Measurements from ENCODE around the gene MRTO4. TPM values are rescaled to one million over a fixed set of nuclear protein-coding genes. Genes with fewer than 3 reads are reported as not detected.
"Not testable (repeated sequence)": the region's sequence is repeated elsewhere in the genome, so short reads cannot be mapped to it uniquely, and the experiment has no call there.

The MRTO4 gene
- 102 and 110 TPM in 2 replicates for total RNA-seq (2014; rRNA removed; shearing (Covaris generic))
- polyA plus RNA-seq (2015; cell fraction: cytosol; rRNA removed): 67.3 and 77.0 TPM in 2 replicates
- polyA plus RNA-seq (2015; cell fraction: nucleus; rRNA removed): 52.1 and 62.6 TPM in 2 replicates

DNA sequence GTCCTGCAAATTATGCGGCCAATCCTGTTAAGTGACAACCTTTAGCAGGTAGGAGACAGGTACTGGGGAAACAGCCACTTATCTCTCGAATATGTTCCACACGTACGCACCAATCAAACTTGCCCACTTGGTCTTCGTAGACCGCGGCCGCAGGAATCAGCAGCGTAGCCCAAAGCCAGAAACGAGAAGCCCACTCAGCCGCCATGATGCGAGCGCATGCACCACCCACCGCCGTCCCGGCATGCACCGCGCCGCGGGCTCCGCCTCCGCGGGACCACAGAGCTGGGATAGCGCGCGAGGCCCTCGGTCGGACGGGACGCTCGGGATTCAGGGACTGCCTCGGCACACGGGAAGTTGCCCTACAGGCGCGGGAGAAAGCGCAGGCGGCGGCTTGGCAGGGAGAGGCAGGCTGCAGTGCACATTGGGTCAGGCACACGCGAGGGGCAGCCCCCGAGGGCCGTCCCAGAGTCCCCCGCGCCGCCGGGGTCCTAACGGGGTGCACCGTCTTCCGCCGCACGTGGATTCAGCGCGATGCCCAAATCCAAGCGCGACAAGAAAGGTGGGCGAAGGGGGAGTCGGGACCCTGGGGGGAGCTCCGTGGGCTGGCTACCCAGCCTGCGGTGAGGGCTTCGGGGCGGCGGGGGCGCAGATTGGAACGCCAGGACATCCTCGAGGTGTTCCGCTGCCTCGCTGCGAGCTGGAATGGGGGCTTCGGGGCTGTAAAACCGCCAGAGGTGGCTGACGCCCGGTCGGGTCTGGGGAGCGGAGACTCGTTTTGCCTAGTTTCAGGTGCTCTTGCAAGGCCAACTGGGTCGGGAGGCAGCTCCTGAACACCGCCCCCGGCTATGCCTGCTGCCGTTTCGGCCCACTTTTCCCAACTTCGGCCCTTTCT lies at the start of gene MRTO4, which contains the start of gene EMC1:
Gene MRTO4, plus strand, starts transcription at position 501 of the 892 bp plus-strand sequence. Its CDS starts 31 bp downstream, at position 532.
Gene EMC1, minus strand, starts transcription at position 220 of the 892 bp plus-strand sequence. Its CDS starts 15 bp downstream, at position 205.
- DNase-seq (ENCODE audit: low read depth): peak; percentile 87

DNA sequence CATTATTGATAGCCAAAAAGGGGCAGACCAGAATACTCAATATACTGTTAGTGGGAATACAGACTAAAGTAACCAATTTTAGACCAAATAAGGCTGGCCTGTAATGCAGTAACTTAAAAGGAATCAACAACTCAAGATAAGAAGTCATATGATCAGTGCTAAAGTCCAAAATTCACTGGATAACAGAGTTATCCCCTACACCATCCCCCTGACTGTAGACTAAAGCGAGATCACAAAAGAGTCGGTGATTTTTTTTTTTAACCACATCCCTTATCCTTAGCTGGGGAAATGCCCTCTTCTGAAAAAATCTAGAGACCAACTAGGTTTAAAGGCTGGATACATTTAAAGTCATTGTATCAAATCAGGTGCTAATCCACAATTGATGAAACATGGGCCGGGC lies 49.2 kb upstream of the MRTO4 start:
- DNase-seq (ENCODE audit: low read depth): no peak

DNA sequence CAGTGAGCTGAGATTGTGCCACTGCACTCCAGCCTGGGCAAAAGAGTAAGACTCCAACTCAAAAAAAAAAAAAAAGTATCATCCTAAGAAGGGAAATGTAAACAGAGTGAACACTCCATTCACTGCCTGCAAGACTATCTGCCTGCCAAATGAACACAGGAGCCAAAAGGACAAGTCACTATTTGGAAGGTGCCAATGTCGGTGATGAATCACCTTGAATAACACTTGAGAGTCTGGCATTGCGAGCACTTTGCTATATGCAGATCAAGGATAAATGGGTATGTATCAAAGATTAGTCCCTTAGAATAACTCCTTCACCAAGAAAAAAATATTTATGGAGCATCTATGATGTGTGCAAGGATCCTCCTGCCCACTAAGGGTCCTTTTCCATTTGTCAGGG lies 48.2 kb upstream of the MRTO4 start:
- peak; percentile 75 for DNase-seq (ENCODE audit: low read depth)

DNA sequence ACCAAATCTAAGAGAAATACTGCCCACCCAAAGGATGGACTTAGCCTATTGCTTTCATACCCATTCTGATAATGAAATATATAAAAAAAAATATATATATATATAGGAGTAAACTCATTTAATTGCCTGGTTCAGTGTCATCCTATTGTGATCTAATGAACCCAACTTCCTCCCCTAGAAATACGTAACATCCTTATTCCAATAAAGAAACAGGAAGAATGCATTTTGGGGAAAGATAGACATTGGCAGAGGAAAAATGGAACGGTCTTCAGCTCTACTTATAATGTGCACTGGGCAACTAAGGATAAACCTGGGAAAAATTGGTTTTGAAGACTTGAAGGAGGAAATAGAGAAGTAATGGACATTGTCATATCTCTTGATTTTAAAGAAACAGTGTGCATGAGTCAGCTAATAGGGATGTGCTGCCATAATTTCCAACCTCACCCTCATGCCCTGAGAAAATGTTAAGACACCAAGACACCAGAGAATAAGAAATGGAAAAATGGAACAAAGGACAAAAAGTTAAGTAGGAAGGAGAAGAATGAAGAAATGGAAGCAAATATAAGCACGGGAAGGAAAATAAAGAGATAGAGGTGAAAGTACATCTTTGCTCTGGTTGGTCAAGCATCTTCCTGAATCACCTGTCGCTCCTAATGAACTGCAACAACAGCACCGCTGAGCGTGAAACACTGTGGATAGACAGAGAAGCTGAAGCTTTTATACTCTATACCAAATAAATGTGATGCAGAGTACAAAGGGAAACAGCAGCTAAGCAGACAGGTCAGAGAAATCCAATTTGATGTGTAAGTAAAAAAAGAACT lies 46.9 kb upstream of the MRTO4 start:
- no peak for DNase-seq (ENCODE audit: low read depth)

DNA sequence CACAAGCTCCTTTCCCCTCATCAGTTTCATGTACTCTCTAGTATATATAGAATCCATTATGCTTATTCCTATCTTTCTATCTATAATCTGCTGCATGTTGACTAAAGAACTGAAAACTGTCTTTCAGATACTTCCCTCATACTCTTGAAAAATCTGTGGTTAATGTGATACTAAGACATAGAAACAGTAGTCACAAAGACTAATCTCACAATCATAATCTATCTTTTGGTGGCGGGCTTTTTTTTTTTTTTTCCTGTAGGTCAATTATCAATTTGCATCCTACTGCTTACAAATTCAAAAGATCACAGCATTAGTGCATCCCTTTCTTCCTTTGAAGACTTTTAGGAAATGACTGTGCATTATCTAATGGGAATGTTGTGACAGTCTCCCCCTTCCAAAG lies 46.2 kb upstream of the MRTO4 start:
- DNase-seq (ENCODE audit: low read depth): no peak

DNA sequence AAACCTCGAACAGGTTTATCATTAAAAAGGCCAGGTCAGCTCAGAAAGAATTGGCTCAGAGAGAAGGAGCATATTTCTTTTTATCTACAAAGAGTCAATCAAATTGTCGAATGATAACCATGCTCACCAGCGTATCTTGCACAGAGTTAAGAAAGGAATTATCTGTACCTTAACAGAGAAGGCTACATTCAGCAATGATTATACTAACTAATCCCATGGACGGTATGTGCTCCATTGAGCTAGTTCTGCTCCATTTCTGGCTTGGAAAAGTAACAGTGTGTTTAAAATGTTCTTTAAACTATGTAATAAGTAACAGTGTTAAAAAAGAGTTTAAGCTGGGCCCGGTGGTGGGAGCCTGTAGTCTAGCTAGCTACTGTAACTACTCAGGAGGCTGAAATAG lies 45.8 kb upstream of the MRTO4 start:
- DNase-seq (ENCODE audit: low read depth): no peak

DNA sequence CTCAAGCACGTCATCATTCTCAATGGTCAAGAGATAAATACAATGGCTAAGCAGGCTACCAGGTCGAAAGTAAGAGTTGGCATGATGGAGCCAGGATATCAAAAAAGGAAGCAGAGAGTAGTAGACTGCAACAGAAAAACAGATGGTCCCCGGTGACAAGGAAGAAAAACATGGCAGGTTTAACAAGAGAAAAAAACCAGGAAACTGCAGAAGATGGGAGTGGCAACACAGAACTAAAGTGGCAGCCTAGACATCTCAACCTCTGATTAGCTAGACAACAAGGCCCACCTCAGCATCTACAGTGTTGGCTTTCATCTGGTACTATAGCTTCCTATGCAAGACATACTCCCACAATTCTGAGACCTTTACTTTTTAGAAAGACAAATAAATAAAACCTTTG lies 44.7 kb upstream of the MRTO4 start:
- no peak for DNase-seq (ENCODE audit: low read depth)

DNA sequence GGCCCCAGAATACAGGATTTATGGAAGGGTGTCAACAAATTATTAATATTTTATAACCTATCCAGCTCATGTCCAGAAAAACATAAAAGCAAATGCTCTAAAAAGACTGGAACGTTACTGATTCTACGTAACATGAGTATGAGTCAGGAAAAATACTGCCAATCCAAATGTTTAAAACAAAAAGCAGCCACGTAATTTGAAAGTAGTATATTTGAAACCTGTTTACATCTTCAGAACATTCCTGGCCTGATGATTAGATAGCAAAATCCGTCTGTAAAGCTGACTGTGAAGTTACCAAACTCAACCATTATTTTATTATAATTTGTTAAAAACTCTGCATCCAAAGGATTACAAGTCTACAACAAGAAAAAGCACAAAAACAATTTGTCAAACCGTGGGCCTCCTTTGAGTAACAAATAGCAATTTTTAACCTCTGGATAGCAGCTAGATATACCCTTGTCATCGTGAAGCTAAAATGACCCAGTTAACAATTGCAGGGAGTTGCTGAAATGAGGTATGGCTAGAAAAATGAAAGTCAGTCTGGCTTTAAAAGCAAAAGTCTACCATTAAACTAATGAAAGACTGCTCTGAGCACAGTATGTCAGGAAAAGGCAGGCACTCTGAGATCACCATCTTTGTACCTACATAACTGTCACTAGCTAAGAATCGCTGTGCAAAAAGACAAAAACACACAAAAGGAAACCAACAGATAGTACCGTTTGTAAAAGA lies 42.7 kb upstream of the MRTO4 start:
- no peak for DNase-seq (ENCODE audit: low read depth)

DNA sequence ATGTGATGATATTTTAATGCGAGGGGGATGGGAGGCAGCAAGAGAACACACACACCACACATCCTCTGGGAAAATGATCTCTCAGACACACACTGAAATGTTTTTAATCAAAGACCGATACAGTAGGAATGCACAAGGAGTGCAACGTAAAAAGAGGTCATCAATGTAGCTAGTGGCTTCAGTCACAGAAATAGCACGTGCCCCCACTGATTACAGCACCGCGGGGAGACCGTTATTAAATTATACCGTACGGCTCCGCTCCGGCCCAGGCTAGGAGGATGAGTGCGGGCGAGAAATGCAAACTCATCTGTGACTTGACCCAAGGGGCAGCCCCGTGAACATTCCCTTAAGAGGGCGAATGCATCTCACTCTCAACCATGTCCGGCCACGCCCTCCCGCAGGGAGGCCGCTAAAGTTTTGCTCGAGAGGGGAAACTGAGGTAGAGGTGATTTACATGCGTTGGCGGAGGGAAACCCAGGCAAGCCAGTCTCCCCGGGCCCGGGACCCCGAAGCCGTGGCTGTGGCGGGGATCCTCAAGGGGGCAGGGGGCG lies 42.1 kb upstream of the MRTO4 start:
- peak; percentile 32 for DNase-seq (ENCODE audit: low read depth)

DNA sequence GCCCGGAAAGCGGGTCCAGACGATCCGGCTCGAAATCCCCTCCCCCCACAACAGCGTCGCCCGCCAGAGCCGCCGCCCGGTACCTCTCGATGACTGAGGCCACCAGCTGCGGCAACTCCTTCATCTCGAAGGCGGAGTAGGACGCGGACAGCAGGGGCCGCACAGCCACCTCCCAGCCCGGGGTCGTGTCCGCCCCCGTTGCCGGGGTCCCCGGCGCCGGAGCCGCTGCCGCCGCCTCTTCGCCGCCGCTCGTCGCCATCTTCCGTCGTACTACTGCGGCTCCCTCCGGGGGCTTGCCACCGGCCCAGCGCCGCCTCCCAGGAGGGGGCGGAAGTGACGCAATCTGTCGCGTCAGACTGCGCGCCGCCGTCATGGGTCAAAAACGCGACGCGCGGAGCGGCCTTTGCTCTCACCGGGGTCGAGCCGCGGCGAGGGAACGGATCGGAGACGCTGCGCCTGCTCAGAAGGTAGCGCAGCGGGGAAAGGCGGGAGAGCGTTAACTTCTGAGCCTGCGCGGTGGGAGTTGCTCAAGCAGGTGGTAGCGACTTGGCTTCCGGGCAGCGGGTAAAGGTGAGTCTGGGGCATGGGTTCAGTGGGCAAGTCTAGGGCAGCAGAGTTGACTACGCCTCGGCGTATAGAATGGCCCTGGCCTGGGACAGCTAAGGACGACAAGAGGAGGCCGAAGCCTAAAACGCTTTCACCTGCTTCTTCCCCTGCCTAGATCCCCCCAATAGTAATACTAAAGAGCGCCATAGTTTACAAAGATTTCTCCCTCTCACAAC lies 41.4 kb upstream of the MRTO4 start, which contains the start of gene UBR4:
Gene UBR4, minus strand, starts transcription at position 277 of the 782 bp plus-strand sequence. Its CDS starts 18 bp downstream, at position 259.
- peak; percentile 95 for DNase-seq (ENCODE audit: low read depth)

DNA sequence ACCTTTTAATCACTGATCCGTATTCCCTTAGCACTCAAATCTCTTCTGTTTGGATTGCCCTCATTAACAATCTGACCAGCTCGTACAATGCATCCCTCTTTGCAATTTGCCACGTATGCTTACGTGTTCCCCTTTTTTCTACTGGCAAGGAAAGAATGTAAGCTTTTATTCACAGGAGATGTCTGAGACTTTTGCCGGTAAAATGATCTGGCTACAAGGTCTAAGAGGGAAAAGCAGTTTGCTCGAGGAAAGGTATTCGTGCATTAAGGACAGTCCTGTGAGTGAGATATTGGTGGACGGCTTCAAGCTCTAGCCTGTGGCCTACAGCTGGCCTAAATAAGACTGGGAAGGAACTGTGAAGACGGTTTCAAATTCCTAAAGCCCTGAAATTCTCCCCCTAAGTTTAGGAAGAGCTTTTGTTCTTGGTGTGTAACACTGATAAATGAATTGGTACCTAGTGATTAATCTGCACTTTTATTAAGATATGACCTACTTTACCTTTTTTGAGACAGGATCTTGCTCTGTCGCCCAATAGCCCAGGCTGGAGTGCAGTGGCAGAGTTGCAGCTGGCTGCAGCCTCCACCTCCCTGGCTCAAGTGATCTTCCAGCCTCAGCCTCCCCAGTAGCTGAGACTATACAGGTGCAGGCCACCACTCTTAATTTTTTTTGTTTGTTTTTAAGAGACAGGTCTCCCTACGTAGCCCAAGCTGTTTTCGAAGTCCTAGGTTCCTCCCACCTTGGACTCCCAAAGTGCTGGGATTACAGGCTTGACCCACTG lies 40.6 kb upstream of the MRTO4 start:
- DNase-seq (ENCODE audit: low read depth): no peak

DNA sequence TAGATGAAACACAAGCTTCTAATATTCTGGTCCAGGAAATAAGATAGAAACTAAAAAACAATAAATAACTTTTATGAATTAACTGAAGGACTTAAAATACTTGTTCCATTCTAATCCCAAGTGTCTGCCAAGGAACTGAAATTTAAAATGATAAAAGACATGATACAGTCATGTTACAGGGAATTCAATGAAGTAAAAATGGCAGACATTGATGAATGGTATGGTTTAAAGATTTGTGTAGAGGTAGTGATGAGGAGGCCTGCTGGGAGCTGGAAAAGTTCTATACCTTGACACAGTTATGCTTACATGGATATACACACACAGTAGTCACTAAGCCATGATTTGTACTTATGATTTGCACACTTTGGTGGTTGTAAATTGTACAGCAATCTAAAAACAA lies 39.4 kb upstream of the MRTO4 start:
- no peak for DNase-seq (ENCODE audit: low read depth)

DNA sequence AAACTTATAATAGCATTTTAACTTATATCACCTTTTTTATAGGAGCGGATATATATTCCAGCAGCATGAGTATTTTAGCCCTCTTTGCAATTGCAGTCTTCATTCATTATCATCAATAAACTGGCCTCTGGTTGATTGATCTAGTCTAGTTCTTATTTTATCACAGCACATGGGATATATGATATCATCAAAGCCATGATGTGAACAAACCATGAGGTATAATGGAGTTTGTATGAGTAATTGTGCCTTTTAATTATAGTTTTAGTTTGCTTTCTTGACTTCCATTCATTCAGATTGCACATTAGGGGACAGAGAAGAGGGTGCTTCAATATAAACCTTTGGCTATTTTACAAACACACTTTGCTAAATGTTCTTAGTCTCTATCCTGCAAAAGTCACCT lies 38.0 kb upstream of the MRTO4 start:
- no peak for DNase-seq (ENCODE audit: low read depth)

DNA sequence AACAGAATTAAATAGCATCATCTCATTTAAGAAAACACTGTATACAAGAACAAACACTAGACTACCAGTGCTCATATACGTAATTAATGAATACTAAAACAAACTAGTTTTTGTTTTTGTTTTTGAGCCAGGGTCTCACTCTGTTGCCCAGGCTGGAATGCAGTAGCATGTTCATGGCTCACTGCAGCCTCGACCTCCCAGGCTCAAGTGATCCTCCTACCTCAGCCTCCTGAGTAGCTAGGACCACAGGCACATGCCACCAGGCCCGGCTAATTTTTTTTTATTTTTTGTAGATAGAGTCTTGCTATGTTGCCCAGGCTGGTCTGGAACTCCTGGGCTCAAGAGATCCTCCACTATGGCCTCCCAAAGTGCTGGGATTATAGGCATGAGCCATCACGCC lies 35.0 kb upstream of the MRTO4 start:
- not testable (repeated sequence) for DNase-seq (ENCODE audit: low read depth)

DNA sequence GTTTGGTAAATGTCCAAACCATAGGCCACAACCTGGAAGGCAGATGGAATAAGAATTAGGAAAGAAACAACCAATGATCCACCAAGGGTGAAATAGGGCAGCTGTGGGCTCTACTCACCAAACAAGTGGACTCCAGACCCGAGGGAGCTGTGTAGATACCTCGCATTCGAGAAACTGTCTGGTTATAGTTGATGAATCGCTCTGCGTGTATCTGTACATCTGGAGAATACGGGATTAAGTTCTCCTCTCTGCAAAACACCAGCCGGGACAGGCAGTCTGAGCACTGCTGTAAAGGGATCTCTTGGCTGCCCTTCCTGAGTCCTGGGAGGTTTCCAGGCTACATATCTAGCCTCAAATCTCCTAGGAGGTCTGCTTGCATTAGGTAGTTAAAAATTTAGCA lies 32.2 kb upstream of the MRTO4 start:
- DNase-seq (ENCODE audit: low read depth): no peak

DNA sequence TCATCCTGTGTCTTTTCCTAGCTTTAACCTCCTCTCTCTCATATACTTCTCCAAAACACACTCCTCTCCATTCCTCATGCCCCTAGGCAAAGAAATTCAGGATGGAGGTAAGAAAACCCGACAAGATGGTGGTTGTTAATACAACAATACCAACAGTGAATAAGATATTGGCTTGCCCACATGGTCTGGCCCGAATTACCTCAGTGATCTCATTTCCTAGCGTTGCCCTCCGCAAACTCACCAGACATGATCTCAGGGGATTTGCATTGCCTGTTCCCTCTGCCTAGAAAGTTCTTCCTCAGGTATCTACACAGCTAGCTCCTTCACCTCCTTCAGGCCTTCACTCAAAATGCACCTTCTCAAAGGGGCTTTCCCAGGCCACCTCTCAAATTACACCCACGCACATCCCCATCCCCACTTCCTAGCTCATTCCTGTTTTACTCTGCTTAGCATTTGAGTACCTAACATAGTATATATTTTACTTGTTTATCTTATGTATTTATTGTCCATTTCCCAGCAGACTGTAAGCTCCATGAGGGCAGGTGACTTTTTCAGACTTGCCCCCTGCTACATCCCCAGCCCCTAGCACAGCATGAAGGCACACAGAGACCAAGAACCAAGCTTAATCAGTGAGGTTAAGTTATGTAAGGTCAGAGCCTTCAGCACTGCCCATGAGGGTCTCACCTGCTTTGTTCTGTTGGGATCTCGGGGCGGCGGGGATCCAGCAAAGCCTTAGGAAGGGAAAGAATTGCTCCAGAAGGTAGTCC lies 31.3 kb upstream of the MRTO4 start:
- DNase-seq (ENCODE audit: low read depth): no peak

DNA sequence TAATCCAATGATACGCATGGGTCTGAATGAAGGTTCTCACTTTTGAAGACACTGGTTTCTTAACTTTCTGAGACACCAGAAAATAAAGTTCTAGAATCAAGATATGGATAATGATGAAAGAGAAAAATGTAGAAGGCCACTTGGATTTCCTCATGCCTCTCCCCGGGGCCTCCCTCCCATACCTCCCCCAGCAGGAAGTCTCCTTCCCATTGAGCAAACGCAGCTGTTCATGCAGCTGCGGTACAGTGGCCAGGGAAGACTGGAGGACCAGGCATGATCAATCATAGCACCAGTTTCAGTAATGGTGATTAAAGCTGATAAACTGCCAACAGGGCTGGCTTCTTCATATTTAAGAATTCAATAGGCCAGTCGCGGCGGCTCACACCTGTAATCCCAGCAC lies 30.6 kb upstream of the MRTO4 start:
- no peak for DNase-seq (ENCODE audit: low read depth)

DNA sequence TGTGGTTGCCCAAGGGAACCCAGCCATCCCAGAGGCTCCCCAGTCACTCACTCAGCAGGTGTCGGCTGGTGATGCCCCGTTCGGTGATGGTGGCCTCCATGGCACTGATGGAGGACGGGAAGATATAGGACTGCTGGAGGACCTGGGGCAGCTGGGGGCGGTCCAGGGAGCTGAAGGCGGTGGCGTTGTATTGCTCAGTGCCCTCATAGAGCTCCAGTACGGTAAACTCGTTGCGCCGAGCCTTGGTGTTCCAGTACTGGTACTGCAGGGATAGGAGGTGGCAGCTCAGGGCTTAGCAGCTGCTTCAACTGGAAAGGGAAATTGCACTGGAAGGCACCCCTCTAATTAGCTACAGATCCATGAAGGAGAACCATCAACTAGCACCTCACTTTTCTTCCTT lies 29.0 kb upstream of the MRTO4 start:
- DNase-seq (ENCODE audit: low read depth): no peak

Data from HT1080 (cell line).